ENCODE measurements around the gene PKM. TPM values are rescaled to one million over a fixed set of nuclear protein-coding genes. Genes with fewer than 3 reads are reported as not detected.

The PKM gene
- total and polyA plus RNA-seq, 3 donors from 2014 or later = 521 to 602 (median 530) TPM

DNA sequence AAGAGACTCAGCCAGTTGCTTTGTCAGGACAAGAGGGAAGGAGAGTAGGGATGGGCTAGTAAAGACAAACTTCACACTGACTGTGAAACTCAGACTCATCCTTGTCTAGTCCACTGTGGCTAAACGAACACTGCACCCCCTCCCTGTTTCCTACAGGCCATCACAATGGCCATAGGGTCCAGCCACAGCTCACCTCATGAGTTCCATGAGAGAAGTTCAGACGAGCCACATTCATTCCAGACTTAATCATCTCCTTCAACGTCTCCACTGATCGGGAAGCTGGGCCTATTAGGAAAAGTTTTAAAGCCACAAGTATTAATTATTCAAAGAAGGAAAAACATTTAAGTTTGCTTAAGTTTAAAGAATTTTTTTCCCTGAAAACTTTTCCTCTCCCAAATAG is 13.8 kb downstream of the PKM start:
- Histone ChIP-seq H3K9me3 (no peaks in the 10 kb centered on the region), H3K4me1 (peaks cover 5% of the 10 kb centered on the region), H3K4me3 (no peak overlapping the region), H3K36me3 (ENCODE audit: low read depth, missing control alignments) (no peaks in the 10 kb centered on the region), H3K27me3 (no peaks in the 10 kb centered on the region), H3K27ac (no peak overlapping the region)
- intact Hi-C loops (cut with DNase I; ENCODE audit: low total_unique reads) = no loop called here
- TF ChIP-seq, protein P1, sequence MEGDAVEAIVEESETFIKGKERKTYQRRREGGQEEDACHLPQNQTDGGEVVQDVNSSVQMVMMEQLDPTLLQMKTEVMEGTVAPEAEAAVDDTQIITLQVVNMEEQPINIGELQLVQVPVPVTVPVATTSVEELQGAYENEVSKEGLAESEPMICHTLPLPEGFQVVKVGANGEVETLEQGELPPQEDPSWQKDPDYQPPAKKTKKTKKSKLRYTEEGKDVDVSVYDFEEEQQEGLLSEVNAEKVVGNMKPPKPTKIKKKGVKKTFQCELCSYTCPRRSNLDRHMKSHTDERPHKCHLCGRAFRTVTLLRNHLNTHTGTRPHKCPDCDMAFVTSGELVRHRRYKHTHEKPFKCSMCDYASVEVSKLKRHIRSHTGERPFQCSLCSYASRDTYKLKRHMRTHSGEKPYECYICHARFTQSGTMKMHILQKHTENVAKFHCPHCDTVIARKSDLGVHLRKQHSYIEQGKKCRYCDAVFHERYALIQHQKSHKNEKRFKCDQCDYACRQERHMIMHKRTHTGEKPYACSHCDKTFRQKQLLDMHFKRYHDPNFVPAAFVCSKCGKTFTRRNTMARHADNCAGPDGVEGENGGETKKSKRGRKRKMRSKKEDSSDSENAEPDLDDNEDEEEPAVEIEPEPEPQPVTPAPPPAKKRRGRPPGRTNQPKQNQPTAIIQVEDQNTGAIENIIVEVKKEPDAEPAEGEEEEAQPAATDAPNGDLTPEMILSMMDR (IDR thresholded peaks at IDR 0.05) = no peak
- TF ChIP-seq POLR2A (IDR thresholded peaks at IDR 0.05) = no peak
- 77 to 78% methylated on average over 4 of the region's 4 CpGs for WGBS, 2 donors
- no peak for DNase-seq

DNA sequence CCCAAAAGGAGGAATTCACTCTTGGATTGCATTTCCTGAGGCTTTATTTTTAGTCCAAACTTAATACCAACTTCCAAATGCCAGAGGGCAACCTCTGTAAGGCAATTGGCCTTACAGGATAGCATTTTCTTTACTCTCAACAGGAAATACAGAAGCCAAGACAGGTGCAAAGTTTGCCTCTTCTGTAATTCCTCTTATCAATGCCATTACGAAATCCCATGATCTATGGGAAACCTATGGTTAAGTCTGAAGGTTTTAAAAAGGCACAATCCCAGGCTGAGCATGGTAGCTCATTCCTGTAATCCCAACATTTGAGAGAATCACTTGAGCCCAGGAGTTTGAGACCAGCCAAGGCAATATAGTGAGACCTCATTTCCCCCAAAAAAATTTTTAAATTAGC is 14.9 kb downstream of the PKM start:
- TF ChIP-seq, protein P1 (IDR thresholded peaks at IDR 0.05) = no peak
- TF ChIP-seq POLR2A (IDR thresholded peaks at IDR 0.05) = no peak
- Histone ChIP-seq H3K27ac (no peak overlapping the region), H3K9me3 (no peaks in the 10 kb centered on the region), H3K4me3 (no peak overlapping the region), H3K36me3 (ENCODE audit: low read depth, missing control alignments) (no peaks in the 10 kb centered on the region), H3K4me1 (no peaks in the 10 kb centered on the region), H3K27me3 (no peaks in the 10 kb centered on the region)
- intact Hi-C loops (cut with DNase I; ENCODE audit: low total_unique reads) = no loop called here
- 64 to 93% methylated on average over 1 of the region's 1 CpG for WGBS, 2 donors
- DNase-seq = no peak

DNA sequence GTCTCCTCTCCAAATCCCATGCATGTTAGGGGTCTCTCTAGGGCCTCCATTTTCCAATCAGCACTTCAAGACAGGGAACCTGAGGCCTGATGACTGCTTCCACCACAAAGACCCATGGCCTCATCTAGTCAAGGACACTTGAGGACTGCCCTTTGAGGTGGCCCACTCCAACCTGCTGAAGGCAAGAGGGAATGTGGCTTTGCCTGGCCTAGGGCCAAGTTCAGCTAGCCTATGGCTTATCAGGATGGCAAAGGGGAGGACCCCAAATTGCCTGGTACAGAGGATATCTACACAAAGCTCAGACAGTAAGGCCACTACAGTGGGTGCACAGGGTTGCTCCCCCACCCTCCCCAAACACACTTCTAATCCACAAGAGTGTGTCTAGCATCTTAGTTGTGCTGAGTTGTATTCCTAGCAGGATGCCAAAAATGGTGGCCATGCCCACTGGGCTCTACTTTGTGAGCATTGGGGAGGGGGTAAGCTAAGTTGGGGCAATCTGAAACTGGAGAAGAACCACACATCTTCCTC is 23.4 kb downstream of the PKM start:
- H3K27ac ChIP-seq = no peak overlapping the region
- H3K27me3 ChIP-seq = no peaks in the 10 kb centered on the region
- H3K9me3 ChIP-seq = no peaks in the 10 kb centered on the region
- no peak for TF ChIP-seq POLR2A (IDR thresholded peaks at IDR 0.05)
- no peak overlapping the region for H3K4me3 ChIP-seq
- peaks cover 2% of the 10 kb centered on the region for H3K36me3 ChIP-seq (ENCODE audit: low read depth, missing control alignments)
- H3K4me1 ChIP-seq = peaks cover 12% of the 10 kb centered on the region
- no peak for DNase-seq
- intact Hi-C loops (cut with DNase I; ENCODE audit: low total_unique reads) = loop anchor here (10.0 kb wide), 1 partner anchor 67 kb away; the partner anchor contains the start of gene PARP6

DNA sequence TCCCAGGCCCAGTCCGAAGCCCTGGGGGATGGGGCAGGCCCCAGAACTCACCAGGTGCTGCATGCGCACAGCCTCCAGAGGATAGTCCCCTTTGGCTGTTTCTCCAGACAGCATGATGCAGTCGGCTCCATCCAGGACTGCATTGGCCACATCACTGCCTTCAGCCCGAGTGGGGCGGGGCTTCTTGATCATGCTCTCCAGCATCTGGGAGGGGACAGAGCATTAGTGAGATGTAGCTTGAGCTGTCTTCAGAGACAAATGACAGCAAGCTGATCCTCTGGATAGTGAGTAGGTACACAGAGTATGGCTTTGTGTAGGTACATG is 24.4 kb downstream of the PKM start:
- Histone ChIP-seq H3K4me1 (peaks cover 18% of the 10 kb centered on the region), H3K9me3 (no peaks in the 10 kb centered on the region), H3K4me3 (no peak overlapping the region), H3K36me3 (ENCODE audit: low read depth, missing control alignments) (peaks cover 2% of the 10 kb centered on the region), H3K27ac (no peak overlapping the region), H3K27me3 (no peaks in the 10 kb centered on the region)
- intact Hi-C loops (cut with DNase I; ENCODE audit: low total_unique reads) = loop anchor here (10.0 kb wide), 1 partner anchor 68 kb away; the partner anchor contains the start of gene PARP6
- TF ChIP-seq, protein P1 (IDR thresholded peaks at IDR 0.05) = no peak
- no peak for TF ChIP-seq POLR2A (IDR thresholded peaks at IDR 0.05)
- 87 to 97% methylated on average over 5 of the region's 5 CpGs for WGBS, 2 donors
- DNase-seq = no peak

DNA sequence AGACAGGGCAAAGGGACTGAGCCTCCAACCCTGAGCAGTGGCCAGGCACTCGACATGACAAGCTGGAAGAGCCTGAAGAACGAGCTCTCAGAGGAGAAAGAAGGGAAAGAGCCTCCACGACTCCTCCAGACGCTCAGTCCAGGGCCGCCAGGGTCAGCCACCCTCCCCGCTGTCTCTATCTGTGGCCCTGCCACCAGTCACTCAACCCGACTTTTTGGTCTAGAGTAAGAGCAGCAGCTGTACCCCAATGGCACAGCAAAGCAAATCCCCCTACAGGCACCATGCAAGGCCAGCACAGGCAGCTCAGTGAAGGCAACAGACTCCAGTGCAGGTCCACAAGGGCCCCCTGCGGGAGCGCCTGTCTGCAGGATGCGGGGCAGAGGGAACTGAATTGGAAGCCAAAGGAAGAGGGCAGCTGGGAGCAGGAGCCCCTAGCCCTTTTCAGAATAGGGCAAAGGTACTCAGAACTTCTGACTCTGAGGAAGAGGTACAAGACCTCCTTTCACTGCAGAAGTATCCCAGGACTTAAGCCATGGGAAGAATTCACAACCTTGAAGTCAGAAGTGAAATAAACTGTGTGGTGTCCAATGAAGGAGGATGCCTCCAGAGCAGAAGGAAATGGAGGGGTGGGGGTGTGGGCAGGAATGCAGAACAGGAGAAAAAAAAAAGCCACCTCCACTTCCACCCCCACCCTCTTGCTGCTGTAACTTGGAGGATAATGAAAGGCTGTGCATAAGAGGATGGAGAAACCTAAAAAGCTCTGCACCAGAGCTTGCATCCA is 24.9 kb downstream of the PKM start:
- H3K27ac ChIP-seq = no peak overlapping the region
- no peaks in the 10 kb centered on the region for H3K9me3 ChIP-seq
- H3K4me1 ChIP-seq = peaks cover 23% of the 10 kb centered on the region
- peaks cover 2% of the 10 kb centered on the region for H3K36me3 ChIP-seq (ENCODE audit: low read depth, missing control alignments)
- TF ChIP-seq, protein P1 (IDR thresholded peaks at IDR 0.05) = no peak
- TF ChIP-seq POLR2A (IDR thresholded peaks at IDR 0.05) = no peak
- 91 to 94% methylated on average over 10 of the region's 10 CpGs for WGBS, 2 donors
- intact Hi-C loops (cut with DNase I; ENCODE audit: low total_unique reads) = loop anchor here (10.0 kb wide), 1 partner anchor 69 kb away; the partner anchor contains the start of gene PARP6
- no peak for DNase-seq
- H3K4me3 ChIP-seq = no peak overlapping the region
- H3K27me3 ChIP-seq = no peaks in the 10 kb centered on the region
